OCI-LY3 (cell line): ENCODE data around the gene ZSCAN22.

Source experiments
- EZH2phosphoT487 ChIP-seq: fragments of 200-600 bp; shearing (Covaris generic); IDR thresholded peaks from 2 replicates; pipeline ENCODE4 v1.6.1; 2018; ENCODE audit warnings: antibody characterized with exemption, mixed run types, low read depth
- TF ChIP-seq, protein P1 (sequence below): fragments of 200-600, 300-600 bp; sonication (generic); IDR thresholded peaks from 2 replicates; pipeline ENCODE4 v1.5.1; 2014; ENCODE audit warnings: antibody characterized with exemption, low read length, low read depth

DNA sequence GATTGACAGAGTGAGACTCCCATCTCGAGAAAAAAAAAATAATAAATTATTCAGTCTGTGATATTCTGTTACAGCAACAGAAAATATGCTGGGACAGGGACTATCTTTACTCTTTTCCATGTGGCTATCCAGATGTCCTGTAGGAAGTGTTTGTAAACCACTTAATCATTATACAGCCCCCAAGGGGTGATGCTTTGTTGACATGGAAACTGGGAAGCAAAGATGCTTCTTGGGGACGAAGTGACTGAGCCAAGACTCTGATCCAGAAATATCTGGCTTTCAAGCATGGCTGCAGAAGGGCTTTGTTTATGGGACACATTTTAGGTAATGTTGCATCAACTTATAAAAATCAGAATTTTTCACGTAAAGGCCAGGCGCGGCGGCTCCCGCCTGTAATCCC is 42.6 kb upstream of the ZSCAN22 start:
- TF ChIP-seq, protein P1, sequence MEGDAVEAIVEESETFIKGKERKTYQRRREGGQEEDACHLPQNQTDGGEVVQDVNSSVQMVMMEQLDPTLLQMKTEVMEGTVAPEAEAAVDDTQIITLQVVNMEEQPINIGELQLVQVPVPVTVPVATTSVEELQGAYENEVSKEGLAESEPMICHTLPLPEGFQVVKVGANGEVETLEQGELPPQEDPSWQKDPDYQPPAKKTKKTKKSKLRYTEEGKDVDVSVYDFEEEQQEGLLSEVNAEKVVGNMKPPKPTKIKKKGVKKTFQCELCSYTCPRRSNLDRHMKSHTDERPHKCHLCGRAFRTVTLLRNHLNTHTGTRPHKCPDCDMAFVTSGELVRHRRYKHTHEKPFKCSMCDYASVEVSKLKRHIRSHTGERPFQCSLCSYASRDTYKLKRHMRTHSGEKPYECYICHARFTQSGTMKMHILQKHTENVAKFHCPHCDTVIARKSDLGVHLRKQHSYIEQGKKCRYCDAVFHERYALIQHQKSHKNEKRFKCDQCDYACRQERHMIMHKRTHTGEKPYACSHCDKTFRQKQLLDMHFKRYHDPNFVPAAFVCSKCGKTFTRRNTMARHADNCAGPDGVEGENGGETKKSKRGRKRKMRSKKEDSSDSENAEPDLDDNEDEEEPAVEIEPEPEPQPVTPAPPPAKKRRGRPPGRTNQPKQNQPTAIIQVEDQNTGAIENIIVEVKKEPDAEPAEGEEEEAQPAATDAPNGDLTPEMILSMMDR = no peak
- TF ChIP-seq EZH2phosphoT487 = no peak
